Epithelial cell of umbilical artery (primary cell): Measurements from ENCODE around the gene PPP1R1C. TPM values are rescaled to one million over a fixed set of nuclear protein-coding genes. Genes with fewer than 3 reads are reported as not detected.

Experiments
- total RNA-seq: library from RNA; depleted of rRNA; stranded (reverse); fragments of >200 nt; gene quantifications from 2 replicates; pipeline ENCODE4 v1.2.3, GENCODE V29; 2014

The PPP1R1C gene
- 0.32 TPM in 1 of 2 replicates, not detected in the other for total RNA-seq

GRCh38 chr2:181985632-181986205 lies at the start of gene PPP1R1C:
TSS of gene PPP1R1C (plus strand) at chr2:181985853. CDS start at chr2:181986111, 258 bp downstream.

Other genes with a start within 250 kb of the PPP1R1C start
- gene ITPRID2, start 94.1 kb upstream of the PPP1R1C start, total RNA-seq, result 236 and 259 TPM in 2 replicates